Fibroblast of pulmonary artery (primary cell): ENCODE data around the gene ADH4.
A peak's percentile ranks its signal among the peaks of the same experiment; 100 is the strongest.
"Not testable (repeated sequence)": the region's sequence is repeated elsewhere in the genome, so short reads cannot be mapped to it uniquely, and the experiment has no call there.

ENCODE experiments used
- DNase-seq: peaks from one replicate; pipeline ENCODE4 v3.0.0-alpha.2; 2010; ENCODE audit warnings: low read depth
- H3K4me3 ChIP-seq: replicated peaks from 2 replicates; pipeline ENCODE4 v1.5.1; 2011; ENCODE audit warnings: low read depth, mild to moderate bottlenecking, control low read depth, low read length, moderate library complexity
- CTCF ChIP-seq: IDR thresholded peaks from 2 replicates; pipeline ENCODE4 v1.5.1; 2011; ENCODE audit warnings: mild to moderate bottlenecking, control low read depth, low read length, inconsistent platforms; ENCODE audit errors: missing control alignments

The ADH4 gene

GRCh38 chr4:99144070-99144469, at the start of gene ADH4:
TSS of gene ADH4 (minus strand) at chr4:99144297. CDS start at chr4:99144222, 75 bp downstream.
- peak; percentile 51 for DNase-seq
- no peak within 1 kb of the TSS for H3K4me3 ChIP-seq
- no peak for TF ChIP-seq CTCF

- no peak overlapping the region for H3K4me3 ChIP-seq
- no peak for TF ChIP-seq CTCF
- DNase-seq: no peak
Measured at GRCh38 chr4:99190336-99190735, 46.2 kb upstream of the ADH4 start.

GRCh38 chr4:99189900-99190299, 45.8 kb upstream of the ADH4 start:
- DNase-seq, H3K4me3 ChIP-seq: not testable (repeated sequence)

GRCh38 chr4:99186029-99186428, 41.9 kb upstream of the ADH4 start:
- no peak for TF ChIP-seq CTCF
- H3K4me3 ChIP-seq: no peak overlapping the region
- no peak for DNase-seq

GRCh38 chr4:99185581-99185980, 41.5 kb upstream of the ADH4 start:
- no peak for TF ChIP-seq CTCF
- no peak for DNase-seq
- no peak overlapping the region for H3K4me3 ChIP-seq

- peak; percentile 76 for DNase-seq
- no peak for TF ChIP-seq CTCF
- H3K4me3 ChIP-seq: no peak overlapping the region
Measured at GRCh38 chr4:99180382-99181070, 36.4 kb upstream of the ADH4 start.

- no peak overlapping the region for H3K4me3 ChIP-seq
- TF ChIP-seq CTCF: no peak
- DNase-seq: no peak
Measured at GRCh38 chr4:99179626-99180025, 35.5 kb upstream of the ADH4 start.
